Suppressor macrophage treated with lipopolysaccharide for 1 hour (primary cell): ENCODE measurements around the gene CHST9.
"Not testable (repeated sequence)": the region's sequence is repeated elsewhere in the genome, so short reads cannot be mapped to it uniquely, and the experiment has no call there.

Experiments
- DNase-seq, 3 donors: peaks; one replicate each; pipeline ENCODE4 v3.0.0-alpha.2; 2020 to 2022

CHST9 gene

GRCh38 chr18:27185025-27185763 is at the start of gene CHST9:
Gene CHST9 (minus strand): TSS chr18:27185308. CDS start chr18:27142809, 42,499 bp downstream.
- no peak for DNase-seq

- DNase-seq: not testable (repeated sequence)
These were observed 47.2 kb upstream of the CHST9 start for GRCh38 chr18:27232355-27232754.

- not testable (repeated sequence) for DNase-seq
These were observed 46.6 kb upstream of the CHST9 start for GRCh38 chr18:27231671-27232070.

GRCh38 chr18:27231221-27231620 is 46.1 kb upstream of the CHST9 start:
- DNase-seq: not testable (repeated sequence)

- no peak for DNase-seq
These were observed 42.6 kb upstream of the CHST9 start for GRCh38 chr18:27227721-27228120.

- DNase-seq: no peak
These were observed 41.5 kb upstream of the CHST9 start for GRCh38 chr18:27226556-27227075.

- no peak for DNase-seq
These were observed 40.9 kb upstream of the CHST9 start for GRCh38 chr18:27225947-27226481.

GRCh38 chr18:27223526-27224291 is 38.6 kb upstream of the CHST9 start:
- no peak for DNase-seq

GRCh38 chr18:27214831-27215230 is 29.7 kb upstream of the CHST9 start:
- no peak for DNase-seq

GRCh38 chr18:27213123-27213717 is 28.1 kb upstream of the CHST9 start:
- no peak for DNase-seq

GRCh38 chr18:27211569-27211968 is 26.5 kb upstream of the CHST9 start:
- DNase-seq: no peak

- DNase-seq: no peak
These were observed 21.3 kb upstream of the CHST9 start for GRCh38 chr18:27206411-27206810.

- DNase-seq: no peak
These were observed 17.6 kb upstream of the CHST9 start for GRCh38 chr18:27202741-27203140.

GRCh38 chr18:27198036-27198435 is 12.9 kb upstream of the CHST9 start:
- DNase-seq: no peak

GRCh38 chr18:27188309-27188708 is 3.2 kb upstream of the CHST9 start:
- DNase-seq: no peak

- DNase-seq: no peak
These were observed 789 bp upstream of the CHST9 start for GRCh38 chr18:27185897-27186296.

GRCh38 chr18:27184115-27185024 is 738 bp downstream of the CHST9 start:
- DNase-seq: no peak

- DNase-seq: no peak
These were observed 3.4 kb downstream of the CHST9 start for GRCh38 chr18:27181726-27182125.

GRCh38 chr18:27178424-27178823 is 6.7 kb downstream of the CHST9 start:
- DNase-seq: no peak

GRCh38 chr18:27175914-27176313 is 9.2 kb downstream of the CHST9 start:
- DNase-seq: no peak

GRCh38 chr18:27175245-27175644 is 9.9 kb downstream of the CHST9 start:
- no peak for DNase-seq

GRCh38 chr18:27171993-27172392 is 13.1 kb downstream of the CHST9 start:
- no peak for DNase-seq
